ENCODE results near the gene PARD3.

PARD3 gene

DNA sequence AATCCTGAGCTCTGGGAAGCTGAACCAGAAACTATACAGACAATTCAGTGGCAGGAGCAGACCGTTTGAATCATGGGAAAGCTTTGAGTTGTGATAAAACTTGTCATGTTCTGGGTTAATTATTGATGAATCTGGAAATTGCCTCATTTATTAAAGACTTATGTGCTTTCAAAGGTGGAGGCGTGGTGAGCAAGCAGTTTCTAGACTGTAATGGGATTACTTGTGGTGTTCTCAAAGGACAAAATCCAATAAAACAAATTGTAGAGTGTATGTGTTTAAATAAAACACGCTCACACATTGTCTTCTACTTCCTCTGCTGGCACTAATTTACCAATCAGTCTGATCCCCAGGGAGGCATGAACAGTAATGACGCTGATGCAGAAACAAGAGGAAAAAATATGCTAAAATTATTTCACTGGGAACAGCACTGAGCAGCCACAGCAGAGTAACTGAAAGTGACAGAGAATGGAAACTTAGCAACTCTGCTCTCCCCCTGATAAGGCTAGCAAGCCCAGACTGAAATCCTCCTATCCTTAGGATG is 25.1 kb downstream of the PARD3 start:
- intact Hi-C loops (cut with DNase I; ENCODE audit: low total_unique reads): no loop called here
- H3K4me3 ChIP-seq: no peak overlapping the region
- peaks cover 0 to 35% (median 10%) of the 10 kb centered on the region in 4 donors for H3K4me1 ChIP-seq
- H3K9me3 ChIP-seq: no peaks in the 10 kb centered on the region
- no peak overlapping the region for H3K27ac ChIP-seq
- TF ChIP-seq, protein P1, sequence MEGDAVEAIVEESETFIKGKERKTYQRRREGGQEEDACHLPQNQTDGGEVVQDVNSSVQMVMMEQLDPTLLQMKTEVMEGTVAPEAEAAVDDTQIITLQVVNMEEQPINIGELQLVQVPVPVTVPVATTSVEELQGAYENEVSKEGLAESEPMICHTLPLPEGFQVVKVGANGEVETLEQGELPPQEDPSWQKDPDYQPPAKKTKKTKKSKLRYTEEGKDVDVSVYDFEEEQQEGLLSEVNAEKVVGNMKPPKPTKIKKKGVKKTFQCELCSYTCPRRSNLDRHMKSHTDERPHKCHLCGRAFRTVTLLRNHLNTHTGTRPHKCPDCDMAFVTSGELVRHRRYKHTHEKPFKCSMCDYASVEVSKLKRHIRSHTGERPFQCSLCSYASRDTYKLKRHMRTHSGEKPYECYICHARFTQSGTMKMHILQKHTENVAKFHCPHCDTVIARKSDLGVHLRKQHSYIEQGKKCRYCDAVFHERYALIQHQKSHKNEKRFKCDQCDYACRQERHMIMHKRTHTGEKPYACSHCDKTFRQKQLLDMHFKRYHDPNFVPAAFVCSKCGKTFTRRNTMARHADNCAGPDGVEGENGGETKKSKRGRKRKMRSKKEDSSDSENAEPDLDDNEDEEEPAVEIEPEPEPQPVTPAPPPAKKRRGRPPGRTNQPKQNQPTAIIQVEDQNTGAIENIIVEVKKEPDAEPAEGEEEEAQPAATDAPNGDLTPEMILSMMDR (IDR thresholded peaks at IDR 0.05): no peak
- no peaks in the 10 kb centered on the region for H3K27me3 ChIP-seq
- DNase-seq: no peak
- no peaks in the 10 kb centered on the region for H3K36me3 ChIP-seq

DNA sequence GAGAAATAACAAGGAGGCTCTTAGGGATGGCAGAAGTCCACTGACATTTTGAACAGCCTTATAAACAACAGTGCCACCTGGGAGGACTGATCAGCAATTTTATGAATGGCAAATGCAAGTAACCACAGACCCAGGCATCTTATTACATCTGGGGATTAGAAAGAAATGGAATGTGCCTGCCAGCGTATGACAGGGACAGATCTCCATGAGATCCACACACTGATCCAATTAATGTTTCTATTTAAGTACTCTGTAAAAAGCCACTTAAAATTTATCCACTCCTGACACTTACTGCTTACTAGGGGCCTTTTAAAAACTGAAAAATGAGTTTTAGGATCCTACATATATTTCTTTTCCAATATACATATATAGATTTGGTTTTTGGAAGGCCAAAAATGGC is 28.6 kb downstream of the PARD3 start:
- intact Hi-C loops (cut with DNase I; ENCODE audit: low total_unique reads): no loop called here
- Histone ChIP-seq H3K27me3 (no peaks in the 10 kb centered on the region), H3K36me3 (no peaks in the 10 kb centered on the region), H3K4me1 (peaks cover 0 to 27% (median 18%) of the 10 kb centered on the region in 4 donors), H3K9me3 (no peaks in the 10 kb centered on the region), H3K27ac (no peak overlapping the region), H3K4me3 (no peak overlapping the region)
- TF ChIP-seq, protein P1 (IDR thresholded peaks at IDR 0.05): no peak
- no peak for DNase-seq

DNA sequence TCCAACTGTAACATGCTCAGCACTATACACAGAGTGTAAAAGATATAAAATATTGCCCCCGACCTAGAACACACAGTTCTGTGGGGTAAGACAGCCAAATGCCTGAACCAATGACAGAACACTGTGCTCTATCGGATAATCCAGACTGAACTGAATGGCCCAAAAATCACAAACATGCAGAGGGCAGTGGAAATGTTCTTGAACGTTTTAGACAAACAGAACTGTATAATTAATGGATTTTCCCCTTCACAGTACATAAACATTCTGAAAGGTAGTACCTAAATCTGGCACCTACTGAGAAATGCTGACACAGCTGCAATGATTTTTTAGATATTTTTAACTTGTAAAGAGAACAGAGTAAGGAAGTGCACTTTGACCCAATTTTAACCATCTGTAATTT is 33.4 kb downstream of the PARD3 start:
- H3K9me3 ChIP-seq: no peaks in the 10 kb centered on the region
- intact Hi-C loops (cut with DNase I; ENCODE audit: low total_unique reads): no loop called here
- no peak overlapping the region for H3K27ac ChIP-seq
- H3K36me3 ChIP-seq: no peaks in the 10 kb centered on the region
- TF ChIP-seq, protein P1 (IDR thresholded peaks at IDR 0.05): no peak
- H3K4me1 ChIP-seq: peaks cover 0 to 22% (median 20%) of the 10 kb centered on the region in 4 donors
- no peak overlapping the region for H3K4me3 ChIP-seq
- no peaks in the 10 kb centered on the region for H3K27me3 ChIP-seq
- DNase-seq: no peak

DNA sequence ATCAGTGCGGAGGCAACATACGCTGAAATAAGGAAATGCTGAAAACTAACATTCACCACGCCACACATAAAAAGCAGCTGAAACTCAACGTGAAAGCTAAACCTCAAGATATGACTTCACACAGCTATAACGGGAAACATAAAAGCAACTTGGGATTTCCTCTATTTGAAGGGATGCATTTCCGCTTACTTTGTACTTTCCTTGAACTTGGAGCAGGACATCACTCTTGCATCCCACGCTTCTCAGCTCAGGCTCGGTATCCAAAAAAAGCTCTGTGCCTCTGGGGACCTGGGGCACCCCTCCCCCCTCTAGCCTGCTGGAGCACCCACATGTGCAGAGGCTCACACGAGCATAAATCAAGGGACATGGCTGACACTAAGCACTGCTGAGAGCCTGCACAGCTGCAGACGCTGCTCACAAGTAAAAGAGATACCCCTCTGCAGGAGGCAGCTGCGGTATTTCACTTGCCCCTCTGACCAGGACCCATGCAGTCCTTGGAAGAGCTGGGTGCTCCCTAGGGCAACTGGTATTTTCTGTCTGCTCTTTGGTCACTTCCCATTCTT is 34.2 kb downstream of the PARD3 start:
- Histone ChIP-seq H3K4me3 (peak overlapping the region in 1 of 2 donors; percentile 16), H3K27me3 (no peaks in the 10 kb centered on the region), H3K9me3 (no peaks in the 10 kb centered on the region), H3K27ac (peak overlapping the region in 1 of 2 donors; percentile 8), H3K4me1 (peaks cover 0 to 29% (median 20%) of the 10 kb centered on the region in 4 donors), H3K36me3 (no peaks in the 10 kb centered on the region)
- TF ChIP-seq, protein P1 (IDR thresholded peaks at IDR 0.05): no peak
- DNase-seq: peak in 1 of 2 donors; percentile 67
- intact Hi-C loops (cut with DNase I; ENCODE audit: low total_unique reads): no loop called here

DNA sequence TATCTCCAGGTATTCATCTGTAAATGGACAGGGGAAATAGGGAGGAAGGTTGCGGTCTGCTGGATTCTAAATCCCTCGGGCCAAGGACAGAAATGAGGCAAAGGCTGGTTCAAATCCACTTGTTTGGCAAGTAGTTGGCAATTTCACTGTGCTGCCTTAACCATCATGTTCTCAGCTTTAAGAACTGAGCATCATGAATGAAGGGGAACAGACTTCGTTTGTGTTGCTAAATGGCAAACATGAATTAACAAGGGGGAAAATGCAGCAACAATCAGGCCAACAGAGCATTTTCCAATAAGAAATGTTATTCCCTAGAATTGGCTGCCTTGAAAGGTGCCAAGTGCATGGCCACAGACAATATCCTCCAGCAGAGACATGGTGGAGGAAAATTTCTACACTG is 36.9 kb downstream of the PARD3 start:
- Histone ChIP-seq H3K4me3 (no peak overlapping the region), H3K4me1 (peaks cover 0 to 33% (median 20%) of the 10 kb centered on the region in 4 donors), H3K9me3 (no peaks in the 10 kb centered on the region), H3K27ac (no peak overlapping the region), H3K27me3 (no peaks in the 10 kb centered on the region), H3K36me3 (no peaks in the 10 kb centered on the region)
- TF ChIP-seq, protein P1 (IDR thresholded peaks at IDR 0.05): no peak
- intact Hi-C loops (cut with DNase I; ENCODE audit: low total_unique reads): no loop called here
- DNase-seq: no peak
